Loucy (cell line): ENCODE results near the gene GALNT18.

ENCODE experiments used
- H2AFZ ChIP-seq: fragments of 200-600 bp; sonication (generic); 2 replicates; pipeline ENCODE4 v1.6.0; 2016; ENCODE audit warnings: antibody characterized with exemption, mild to moderate bottlenecking, low read length, moderate library complexity
- H3F3A ChIP-seq: fragments of 200-600 bp; 2 replicates; pipeline ENCODE4 v1.6.0; 2016; ENCODE audit warnings: antibody characterized with exemption, low read depth, mild to moderate bottlenecking
- H3K27me3 ChIP-seq: fragments of 200-600 bp; sonication (generic); 2 replicates; pipeline ENCODE4 v1.6.1; 2014; ENCODE audit warnings: low read length, mild to moderate bottlenecking; ENCODE audit not compliant: insufficient read depth, poor library complexity, severe bottlenecking
- H3K36me3 ChIP-seq: fragments of 200-600 bp; sonication (generic); 2 replicates; pipeline ENCODE4 v1.6.1; 2016; ENCODE audit warnings: low read length; ENCODE audit not compliant: insufficient read depth
- H3K4me1 ChIP-seq: fragments of 200-600 bp; sonication (generic); 2 replicates; pipeline ENCODE4 v1.5.1; 2014; ENCODE audit warnings: low read length, mild to moderate bottlenecking; ENCODE audit not compliant: insufficient read depth, poor library complexity, severe bottlenecking
- H3K4me2 ChIP-seq: fragments of 200-600 bp; sonication (generic); 2 replicates; pipeline ENCODE4 v1.6.0; 2014; ENCODE audit warnings: antibody characterized with exemption, low read length, low read depth, mild to moderate bottlenecking; ENCODE audit not compliant: poor library complexity, severe bottlenecking
- H3K4me3 ChIP-seq: fragments of 200-600 bp; sonication (generic); 2 replicates; pipeline ENCODE4 v1.5.1; 2014; ENCODE audit warnings: low read length, mild to moderate bottlenecking, mixed read lengths; ENCODE audit not compliant: poor library complexity, severe bottlenecking
- H3K79me2 ChIP-seq: fragments of 200-600 bp; sonication (generic); 2 replicates; pipeline ENCODE4 v1.6.1; 2014; ENCODE audit warnings: low read length; ENCODE audit not compliant: insufficient read depth
- H3K9ac ChIP-seq: fragments of 200-600 bp; sonication (generic); 2 replicates; pipeline ENCODE4 v1.6.0; 2014; ENCODE audit warnings: mild to moderate bottlenecking, low read depth, low read length, moderate library complexity; ENCODE audit not compliant: poor library complexity, severe bottlenecking
- H3K9me2 ChIP-seq: fragments of 200-600 bp; sonication (generic); replicated peaks from 2 replicates; pipeline ENCODE4 v1.6.1; 2016; ENCODE audit warnings: low read depth, low read length, mixed read lengths
- H3K9me3 ChIP-seq: fragments of 200-600 bp; sonication (generic); 2 replicates; pipeline ENCODE4 v1.6.1; 2014; ENCODE audit warnings: mild to moderate bottlenecking, antibody characterized with exemption, low read length, low read depth; ENCODE audit not compliant: insufficient read depth
- H4K20me1 ChIP-seq: fragments of 200-600 bp; sonication (generic); 2 replicates; pipeline ENCODE4 v1.6.0; 2014; ENCODE audit warnings: antibody characterized with exemption, low read length, mild to moderate bottlenecking; ENCODE audit not compliant: insufficient read depth, poor library complexity, severe bottlenecking
- CTCF ChIP-seq: fragments of 200-600 bp; sonication (generic); conservative IDR thresholded peaks from 2 replicates; pipeline ENCODE4 v1.5.1; 2014; ENCODE audit warnings: mild to moderate bottlenecking, antibody characterized with exemption, low read length
- EZH2phosphoT487 ChIP-seq: fragments of 200-600 bp; IDR thresholded peaks from 2 replicates; pipeline ENCODE4 v1.6.1; 2018; ENCODE audit warnings: antibody characterized with exemption, mild to moderate bottlenecking, moderate library complexity, borderline replicate concordance

GALNT18 gene

GRCh38 chr11:11396301-11397035 lies 225.3 kb downstream of the GALNT18 start:
- Histone ChIP-seq H3K4me2 (no peak overlapping the region), H4K20me1 (no peaks in the 10 kb centered on the region), H3K9ac (no peak overlapping the region), H3K4me1 (no peaks in the 10 kb centered on the region), H3K9me2 (no peaks in the 10 kb centered on the region), H3F3A (no peaks in the 10 kb centered on the region), H3K79me2 (no peaks in the 10 kb centered on the region), H3K27me3 (no peaks in the 10 kb centered on the region), H3K36me3 (no peaks in the 10 kb centered on the region), H2AFZ (no peak overlapping the region), H3K4me3 (no peak overlapping the region), H3K9me3 (no peaks in the 10 kb centered on the region)
- TF ChIP-seq EZH2phosphoT487 (no peak), CTCF (no peak)

DNA sequence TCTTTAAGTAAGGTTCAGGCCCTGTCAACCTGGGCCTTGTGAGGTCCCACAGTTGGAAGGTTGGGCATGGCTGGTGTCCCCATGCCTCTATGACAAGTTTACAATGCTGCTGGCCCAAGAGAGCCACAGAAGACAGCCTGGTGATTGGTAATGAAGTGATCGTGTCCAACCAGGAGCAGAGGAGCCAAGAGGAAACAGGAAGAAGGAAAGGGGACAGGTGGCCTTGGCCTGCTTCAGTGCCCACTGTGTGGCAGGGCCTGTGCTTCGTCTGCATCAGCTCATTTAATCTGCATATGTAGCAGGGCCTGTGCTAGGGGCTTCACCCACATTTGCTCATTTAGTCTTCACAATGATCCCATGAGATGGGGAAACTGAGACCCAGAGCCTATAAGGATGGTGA lies 226.7 kb downstream of the GALNT18 start:
- no peak overlapping the region for H2AFZ ChIP-seq
- TF ChIP-seq CTCF (no peak), EZH2phosphoT487 (no peak)

GRCh38 chr11:11394241-11394640 lies 227.6 kb downstream of the GALNT18 start:
- no peaks in the 10 kb centered on the region for H3K9me3 ChIP-seq
- H4K20me1 ChIP-seq: no peaks in the 10 kb centered on the region
- no peaks in the 10 kb centered on the region for H3K27me3 ChIP-seq
- H3K36me3 ChIP-seq: no peaks in the 10 kb centered on the region
- H2AFZ ChIP-seq: no peak overlapping the region
- no peaks in the 10 kb centered on the region for H3K79me2 ChIP-seq
- no peak overlapping the region for H3K4me3 ChIP-seq
- H3K9me2 ChIP-seq: no peaks in the 10 kb centered on the region
- H3K9ac ChIP-seq: no peak overlapping the region
- TF ChIP-seq CTCF: no peak
- no peak for TF ChIP-seq EZH2phosphoT487
- no peaks in the 10 kb centered on the region for H3K4me1 ChIP-seq
- H3K4me2 ChIP-seq: no peak overlapping the region
- no peaks in the 10 kb centered on the region for H3F3A ChIP-seq

More for the DNA sequence above, 226.7 kb downstream of the GALNT18 start:
- Histone ChIP-seq H3K9me3 (no peaks in the 10 kb centered on the region), H3K4me3 (no peak overlapping the region), H3K4me1 (no peaks in the 10 kb centered on the region), H3F3A (no peaks in the 10 kb centered on the region), H3K4me2 (no peak overlapping the region), H3K27me3 (no peaks in the 10 kb centered on the region), H4K20me1 (no peaks in the 10 kb centered on the region), H3K36me3 (no peaks in the 10 kb centered on the region), H3K79me2 (no peaks in the 10 kb centered on the region), H3K9ac (no peak overlapping the region), H3K9me2 (no peaks in the 10 kb centered on the region)
